ENCODE results near the gene STRA6. TPM values are rescaled to one million over a fixed set of nuclear protein-coding genes. Genes with fewer than 3 reads are reported as not detected.
A peak's percentile ranks its signal among the peaks of the same experiment; 100 is the strongest.

Gene STRA6
- total RNA-seq, 1 donor from 2014 or later = 14.2 TPM

GRCh38 chr15:74227968-74228722, 25.6 kb upstream of the STRA6 start:
- DNase-seq = peak; percentile 69

GRCh38 chr15:74226761-74227540, 24.4 kb upstream of the STRA6 start:
- DNase-seq = no peak

- DNase-seq = no peak
Measured at GRCh38 chr15:74225928-74226327, 23.3 kb upstream of the STRA6 start.

GRCh38 chr15:74222240-74223119, 19.9 kb upstream of the STRA6 start:
- DNase-seq = no peak

GRCh38 chr15:74221399-74222239, 19.0 kb upstream of the STRA6 start:
- DNase-seq = no peak

- DNase-seq = no peak
Measured at GRCh38 chr15:74220475-74221248, 18.1 kb upstream of the STRA6 start.

GRCh38 chr15:74217907-74218885, 15.6 kb upstream of the STRA6 start:
- no peak for DNase-seq

GRCh38 chr15:74216949-74217348, 14.4 kb upstream of the STRA6 start:
- no peak for DNase-seq

GRCh38 chr15:74215958-74216357, 13.4 kb upstream of the STRA6 start:
- DNase-seq = no peak

- DNase-seq = no peak
Measured at GRCh38 chr15:74214324-74215021, 11.9 kb upstream of the STRA6 start.

GRCh38 chr15:74213858-74214284, 11.3 kb upstream of the STRA6 start:
- peak; percentile 49 for DNase-seq

- no peak for DNase-seq
Measured at GRCh38 chr15:74212494-74212893, 9.9 kb upstream of the STRA6 start.

GRCh38 chr15:74211656-74212055, 9.1 kb upstream of the STRA6 start:
- no peak for DNase-seq

- DNase-seq = no peak
Measured at GRCh38 chr15:74210729-74211128, 8.1 kb upstream of the STRA6 start.

- peak; percentile 72 for DNase-seq
Measured at GRCh38 chr15:74209997-74210671, 7.5 kb upstream of the STRA6 start.

GRCh38 chr15:74209560-74209958, 7.0 kb upstream of the STRA6 start:
- no peak for DNase-seq

- peak; percentile 70 for DNase-seq
Measured at GRCh38 chr15:74208901-74209559, 6.4 kb upstream of the STRA6 start.

GRCh38 chr15:74208496-74208895, 5.9 kb upstream of the STRA6 start:
- DNase-seq = no peak
